GM12878 (cell line): ENCODE measurements around the gene CDC16.

Experiments
- BACH1 ChIP-seq: fragments of 450-650 bp; IDR thresholded peaks from 2 replicates; pipeline ENCODE4 v1.6.1; 2017; ENCODE audit warnings: mild to moderate bottlenecking, borderline replicate concordance
- JUNB ChIP-seq: IDR thresholded peaks from 2 replicates; pipeline ENCODE4 v1.6.1; 2016; ENCODE audit warnings: antibody characterized with exemption, mild to moderate bottlenecking
- TF ChIP-seq, protein P1 (sequence below): IDR thresholded peaks from 2 replicates; pipeline ENCODE4 v1.6.1; 2011; ENCODE audit warnings: borderline replicate concordance, low read depth, mild to moderate bottlenecking, moderate library complexity, low read length; ENCODE audit not compliant: insufficient read depth, poor library complexity, severe bottlenecking
- TF ChIP-seq, protein P2 (sequence below): fragments of 450-650 bp; IDR thresholded peaks from 2 replicates; pipeline ENCODE4 v1.6.1; 2017; ENCODE audit warnings: mild to moderate bottlenecking
- TF ChIP-seq, protein P3 (sequence below): IDR thresholded peaks from 2 replicates; pipeline ENCODE4 v1.6.1; 2012; ENCODE audit warnings: low read length, inconsistent platforms
- TF ChIP-seq, protein P4 (sequence below), 3 experiments: IDR thresholded peaks in 2 of 3; conservative IDR thresholded peaks in 1 of 3; 2 replicates each; pipeline ENCODE4 v1.5.1; 2011; ENCODE audit warnings: low read depth in 3 of 3, low read length in 3 of 3, mild to moderate bottlenecking in 3 of 3, control low read depth in 2 of 3, moderate library complexity in 2 of 3, inconsistent platforms in 1 of 3, mixed read lengths in 1 of 3; ENCODE audit not compliant: control insufficient read depth in 2 of 3, insufficient read depth in 1 of 3; ENCODE audit errors: extremely low read depth in 1 of 3

DNA sequence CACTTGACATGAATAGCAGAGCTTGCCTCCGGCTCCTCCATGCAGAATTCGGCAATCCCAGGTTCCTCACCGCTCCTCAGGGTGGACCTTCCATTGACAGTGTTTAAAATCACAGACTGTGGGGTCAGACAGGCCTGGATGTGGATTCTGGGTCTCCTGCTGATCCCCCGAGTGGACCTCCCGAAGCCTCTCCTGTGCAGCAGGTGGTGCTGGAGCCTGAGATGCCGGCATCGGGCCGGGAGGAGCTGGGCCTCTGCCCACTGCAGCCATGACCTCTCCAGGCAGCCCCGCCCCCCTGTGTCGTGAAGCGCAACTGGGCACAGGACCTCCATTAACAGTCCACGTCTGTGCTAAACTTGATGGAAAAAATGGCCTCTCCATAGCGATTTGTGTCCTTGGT lies 10.5 kb upstream of the CDC16 start:
- TF ChIP-seq, protein P1, sequence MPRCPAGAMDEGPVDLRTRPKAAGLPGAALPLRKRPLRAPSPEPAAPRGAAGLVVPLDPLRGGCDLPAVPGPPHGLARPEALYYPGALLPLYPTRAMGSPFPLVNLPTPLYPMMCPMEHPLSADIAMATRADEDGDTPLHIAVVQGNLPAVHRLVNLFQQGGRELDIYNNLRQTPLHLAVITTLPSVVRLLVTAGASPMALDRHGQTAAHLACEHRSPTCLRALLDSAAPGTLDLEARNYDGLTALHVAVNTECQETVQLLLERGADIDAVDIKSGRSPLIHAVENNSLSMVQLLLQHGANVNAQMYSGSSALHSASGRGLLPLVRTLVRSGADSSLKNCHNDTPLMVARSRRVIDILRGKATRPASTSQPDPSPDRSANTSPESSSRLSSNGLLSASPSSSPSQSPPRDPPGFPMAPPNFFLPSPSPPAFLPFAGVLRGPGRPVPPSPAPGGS, result no peak
- TF ChIP-seq BACH1, result no peak
- TF ChIP-seq, protein P2, sequence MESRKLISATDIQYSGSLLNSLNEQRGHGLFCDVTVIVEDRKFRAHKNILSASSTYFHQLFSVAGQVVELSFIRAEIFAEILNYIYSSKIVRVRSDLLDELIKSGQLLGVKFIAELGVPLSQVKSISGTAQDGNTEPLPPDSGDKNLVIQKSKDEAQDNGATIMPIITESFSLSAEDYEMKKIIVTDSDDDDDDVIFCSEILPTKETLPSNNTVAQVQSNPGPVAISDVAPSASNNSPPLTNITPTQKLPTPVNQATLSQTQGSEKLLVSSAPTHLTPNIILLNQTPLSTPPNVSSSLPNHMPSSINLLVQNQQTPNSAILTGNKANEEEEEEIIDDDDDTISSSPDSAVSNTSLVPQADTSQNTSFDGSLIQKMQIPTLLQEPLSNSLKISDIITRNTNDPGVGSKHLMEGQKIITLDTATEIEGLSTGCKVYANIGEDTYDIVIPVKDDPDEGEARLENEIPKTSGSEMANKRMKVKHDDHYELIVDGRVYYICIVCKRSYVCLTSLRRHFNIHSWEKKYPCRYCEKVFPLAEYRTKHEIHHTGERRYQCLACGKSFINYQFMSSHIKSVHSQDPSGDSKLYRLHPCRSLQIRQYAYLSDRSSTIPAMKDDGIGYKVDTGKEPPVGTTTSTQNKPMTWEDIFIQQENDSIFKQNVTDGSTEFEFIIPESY, result no peak
- TF ChIP-seq, protein P3, sequence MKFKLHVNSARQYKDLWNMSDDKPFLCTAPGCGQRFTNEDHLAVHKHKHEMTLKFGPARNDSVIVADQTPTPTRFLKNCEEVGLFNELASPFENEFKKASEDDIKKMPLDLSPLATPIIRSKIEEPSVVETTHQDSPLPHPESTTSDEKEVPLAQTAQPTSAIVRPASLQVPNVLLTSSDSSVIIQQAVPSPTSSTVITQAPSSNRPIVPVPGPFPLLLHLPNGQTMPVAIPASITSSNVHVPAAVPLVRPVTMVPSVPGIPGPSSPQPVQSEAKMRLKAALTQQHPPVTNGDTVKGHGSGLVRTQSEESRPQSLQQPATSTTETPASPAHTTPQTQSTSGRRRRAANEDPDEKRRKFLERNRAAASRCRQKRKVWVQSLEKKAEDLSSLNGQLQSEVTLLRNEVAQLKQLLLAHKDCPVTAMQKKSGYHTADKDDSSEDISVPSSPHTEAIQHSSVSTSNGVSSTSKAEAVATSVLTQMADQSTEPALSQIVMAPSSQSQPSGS, result no peak
- TF ChIP-seq JUNB, result no peak
- TF ChIP-seq, protein P4, sequence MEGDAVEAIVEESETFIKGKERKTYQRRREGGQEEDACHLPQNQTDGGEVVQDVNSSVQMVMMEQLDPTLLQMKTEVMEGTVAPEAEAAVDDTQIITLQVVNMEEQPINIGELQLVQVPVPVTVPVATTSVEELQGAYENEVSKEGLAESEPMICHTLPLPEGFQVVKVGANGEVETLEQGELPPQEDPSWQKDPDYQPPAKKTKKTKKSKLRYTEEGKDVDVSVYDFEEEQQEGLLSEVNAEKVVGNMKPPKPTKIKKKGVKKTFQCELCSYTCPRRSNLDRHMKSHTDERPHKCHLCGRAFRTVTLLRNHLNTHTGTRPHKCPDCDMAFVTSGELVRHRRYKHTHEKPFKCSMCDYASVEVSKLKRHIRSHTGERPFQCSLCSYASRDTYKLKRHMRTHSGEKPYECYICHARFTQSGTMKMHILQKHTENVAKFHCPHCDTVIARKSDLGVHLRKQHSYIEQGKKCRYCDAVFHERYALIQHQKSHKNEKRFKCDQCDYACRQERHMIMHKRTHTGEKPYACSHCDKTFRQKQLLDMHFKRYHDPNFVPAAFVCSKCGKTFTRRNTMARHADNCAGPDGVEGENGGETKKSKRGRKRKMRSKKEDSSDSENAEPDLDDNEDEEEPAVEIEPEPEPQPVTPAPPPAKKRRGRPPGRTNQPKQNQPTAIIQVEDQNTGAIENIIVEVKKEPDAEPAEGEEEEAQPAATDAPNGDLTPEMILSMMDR (IDR thresholded peaks at IDR 0.05 in 2 of 3, conservative IDR thresholded peaks at IDR 0.05 in 1 of 3; ENCODE audit: control insufficient read depth in 2 of 3, extremely low read depth in 1 of 3, insufficient read depth in 1 of 3, low read depth in 3 of 3, low read length in 3 of 3), result no peak
